Epithelial cell of proximal tubule (primary cell): ENCODE results near the gene STARD8. TPM values are rescaled to one million over a fixed set of nuclear protein-coding genes. Genes with fewer than 3 reads are reported as not detected.
A peak's percentile ranks its signal among the peaks of the same experiment; 100 is the strongest.

Experiments used
- DNase-seq: peaks from one replicate; pipeline ENCODE4 v3.0.0-alpha.2; 2011; ENCODE audit warnings: low read depth
- H3K4me3 ChIP-seq: 2 replicates; pipeline ENCODE4 v1.5.1; 2011; ENCODE audit warnings: low read depth, mild to moderate bottlenecking, low read length
- total RNA-seq: library from RNA; depleted of rRNA; stranded (reverse); fragments of >200 nt; gene quantifications from 2 replicates; pipeline ENCODE4 v1.2.3, GENCODE V29; 2015
- TF ChIP-seq, protein P1 (sequence below): conservative IDR thresholded peaks from 2 replicates; pipeline ENCODE4 v1.5.1; 2012; ENCODE audit warnings: low read depth, mild to moderate bottlenecking, low read length

The STARD8 gene
- total RNA-seq, 1 donor from 2014 or later = 9.5 TPM

GRCh38 chrX:68708503-68709290 lies 61.2 kb downstream of the STARD8 start:
- no peak for DNase-seq
- TF ChIP-seq, protein P1, sequence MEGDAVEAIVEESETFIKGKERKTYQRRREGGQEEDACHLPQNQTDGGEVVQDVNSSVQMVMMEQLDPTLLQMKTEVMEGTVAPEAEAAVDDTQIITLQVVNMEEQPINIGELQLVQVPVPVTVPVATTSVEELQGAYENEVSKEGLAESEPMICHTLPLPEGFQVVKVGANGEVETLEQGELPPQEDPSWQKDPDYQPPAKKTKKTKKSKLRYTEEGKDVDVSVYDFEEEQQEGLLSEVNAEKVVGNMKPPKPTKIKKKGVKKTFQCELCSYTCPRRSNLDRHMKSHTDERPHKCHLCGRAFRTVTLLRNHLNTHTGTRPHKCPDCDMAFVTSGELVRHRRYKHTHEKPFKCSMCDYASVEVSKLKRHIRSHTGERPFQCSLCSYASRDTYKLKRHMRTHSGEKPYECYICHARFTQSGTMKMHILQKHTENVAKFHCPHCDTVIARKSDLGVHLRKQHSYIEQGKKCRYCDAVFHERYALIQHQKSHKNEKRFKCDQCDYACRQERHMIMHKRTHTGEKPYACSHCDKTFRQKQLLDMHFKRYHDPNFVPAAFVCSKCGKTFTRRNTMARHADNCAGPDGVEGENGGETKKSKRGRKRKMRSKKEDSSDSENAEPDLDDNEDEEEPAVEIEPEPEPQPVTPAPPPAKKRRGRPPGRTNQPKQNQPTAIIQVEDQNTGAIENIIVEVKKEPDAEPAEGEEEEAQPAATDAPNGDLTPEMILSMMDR = no peak
- no peak overlapping the region for H3K4me3 ChIP-seq

- no peak overlapping the region for H3K4me3 ChIP-seq
- DNase-seq = no peak
- TF ChIP-seq, protein P1 = peak; percentile 70
These were observed 63.6 kb downstream of the STARD8 start for GRCh38 chrX:68710870-68711576.

GRCh38 chrX:68711845-68712244 lies 64.4 kb downstream of the STARD8 start:
- no peak for DNase-seq
- TF ChIP-seq, protein P1 = no peak
- H3K4me3 ChIP-seq = no peak overlapping the region

DNA sequence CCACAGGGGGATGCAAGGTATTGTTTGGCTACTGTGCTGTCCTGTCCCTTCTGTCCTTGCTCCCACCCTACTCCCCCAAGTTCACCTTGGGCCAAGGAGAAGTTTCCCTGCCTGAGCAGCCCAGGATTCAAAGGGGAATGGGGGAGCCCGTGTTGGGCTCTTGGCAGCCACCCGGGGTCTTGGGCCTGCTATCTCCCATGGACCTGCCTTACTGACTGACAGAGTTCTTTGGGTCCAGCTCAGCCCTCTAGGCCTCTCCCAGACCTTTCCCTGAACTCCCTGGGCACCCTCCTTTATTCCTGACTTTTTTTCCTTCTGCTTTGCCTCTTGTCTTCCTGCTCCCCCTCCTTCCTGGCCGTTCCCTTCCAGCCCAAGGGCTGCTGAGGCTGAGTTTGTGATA lies 67.4 kb downstream of the STARD8 start:
- no peak for DNase-seq
- TF ChIP-seq, protein P1 = no peak
- H3K4me3 ChIP-seq = no peak overlapping the region

GRCh38 chrX:68717196-68717595 lies 69.7 kb downstream of the STARD8 start:
- DNase-seq = no peak
- no peak overlapping the region for H3K4me3 ChIP-seq
- TF ChIP-seq, protein P1 = no peak

DNA sequence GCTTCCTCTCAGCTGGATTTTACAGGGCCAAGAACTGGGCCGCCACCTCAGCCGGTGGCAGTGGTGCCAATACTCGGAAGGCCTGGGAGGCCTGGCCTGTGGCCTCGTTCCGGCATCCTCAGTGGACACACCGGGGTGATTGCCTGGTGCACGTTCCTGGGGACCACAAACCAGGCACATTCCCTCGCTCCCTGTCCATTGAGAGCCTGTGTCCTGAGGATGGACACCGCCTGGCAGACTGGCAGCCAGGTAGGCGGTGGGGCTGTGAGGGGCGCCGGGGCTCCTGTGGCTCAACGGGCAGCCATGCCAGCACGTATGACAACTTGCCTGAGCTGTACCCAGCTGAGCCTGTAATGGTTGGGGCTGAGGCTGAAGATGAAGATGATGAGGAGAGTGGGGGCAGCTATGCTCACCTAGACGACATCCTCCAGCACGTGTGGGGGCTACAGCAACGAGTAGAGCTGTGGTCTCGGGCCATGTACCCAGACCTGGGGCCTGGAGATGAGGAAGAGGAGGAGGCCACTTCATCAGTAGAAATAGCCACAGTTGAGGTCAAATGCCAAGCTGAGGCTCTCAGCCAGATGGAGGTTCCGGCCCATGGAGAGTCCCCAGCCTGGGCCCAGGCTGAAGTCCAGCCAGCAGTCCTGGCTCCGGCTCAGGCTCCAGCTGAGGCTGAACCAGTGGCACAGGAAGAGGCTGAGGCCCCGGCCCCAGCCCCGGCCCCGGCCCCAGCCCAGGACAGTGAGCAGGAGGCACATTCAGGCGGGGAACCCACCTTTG lies 70.4 kb downstream of the STARD8 start:
- H3K4me3 ChIP-seq = no peak overlapping the region
- TF ChIP-seq, protein P1 = no peak
- no peak for DNase-seq
